ENCODE results near the gene ZNF211.
A peak's percentile ranks its signal among the peaks of the same experiment; 100 is the strongest.

ZNF211 gene

DNA sequence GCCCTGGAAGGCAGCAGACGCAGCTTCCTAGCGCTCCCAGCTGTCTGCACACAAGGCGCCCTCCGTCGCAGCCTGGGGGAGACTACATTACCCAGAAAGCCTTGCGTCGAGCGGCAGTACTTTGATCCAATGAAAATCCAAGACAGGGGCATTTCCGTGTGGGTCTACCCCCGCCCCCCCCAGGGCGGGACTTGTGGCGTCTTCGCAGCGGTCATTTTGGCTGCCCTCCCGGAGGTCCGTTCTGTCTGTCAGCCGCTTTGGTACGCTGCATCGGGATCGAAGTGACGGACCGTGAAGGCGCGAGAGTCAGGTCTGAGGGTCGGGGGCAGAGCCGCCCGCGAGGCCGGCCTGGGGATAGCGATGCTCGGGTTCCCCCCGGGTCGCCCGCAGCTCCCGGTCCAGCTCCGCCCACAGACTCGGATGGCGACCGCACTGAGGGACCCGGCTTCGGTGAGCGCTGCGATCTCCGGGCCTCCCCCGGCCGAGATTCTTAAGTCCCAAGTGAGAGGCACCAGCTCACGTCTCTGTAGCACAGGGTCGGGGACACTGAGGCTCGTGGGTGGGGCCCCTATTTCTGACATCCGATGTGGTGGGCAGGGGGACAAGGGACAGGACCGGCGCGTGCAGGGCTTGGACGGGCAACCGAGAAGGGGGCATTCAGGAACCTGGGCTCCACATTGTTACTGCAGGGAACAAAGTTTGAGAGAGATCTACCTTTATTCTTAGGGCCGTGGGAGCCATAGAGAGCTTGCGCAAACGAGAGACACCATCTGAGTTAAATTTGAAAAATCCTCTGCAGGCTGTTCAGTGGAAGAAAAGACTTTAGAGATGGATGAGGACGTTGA is at the start of gene ZNF211:
Gene ZNF211, plus strand, starts transcription at position 182 of the 845 bp plus-strand sequence. Its CDS starts 179 bp downstream, at position 361.
- DNase-seq (ENCODE audit: low read depth), result peak; percentile 95

GRCh38 chr19:57583521-57584416 is 49.2 kb upstream of the ZNF211 start, which contains the start of gene ZIK1:
Gene ZIK1, plus strand, starts transcription at chr19:57584145. Its CDS starts 212 bp downstream, at chr19:57584357.
- peak; percentile 94 for DNase-seq (ENCODE audit: low read depth)

DNA sequence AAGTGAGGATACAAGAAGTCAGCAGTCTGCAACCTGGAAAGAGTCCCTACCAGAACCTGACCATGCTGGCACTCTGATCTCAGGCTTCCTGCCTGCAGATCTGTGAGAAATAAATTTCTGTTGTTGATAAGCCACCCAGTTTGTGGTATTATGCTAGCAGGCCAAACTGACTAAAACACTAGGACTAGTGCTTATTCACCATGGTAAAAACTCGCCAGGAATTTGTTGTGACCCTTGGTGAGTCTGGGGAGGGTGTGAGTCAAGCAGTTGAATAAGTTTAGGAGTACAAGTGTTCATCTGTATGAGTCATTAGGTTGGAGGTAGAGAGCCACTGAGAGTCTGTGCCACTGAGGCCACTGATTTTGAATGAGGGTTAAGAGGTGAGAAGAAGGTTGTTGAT is 45.4 kb upstream of the ZNF211 start:
- DNase-seq (ENCODE audit: low read depth), result peak; percentile 80

GRCh38 chr19:57599377-57599760 is 33.6 kb upstream of the ZNF211 start:
- DNase-seq (ENCODE audit: low read depth), result no peak

DNA sequence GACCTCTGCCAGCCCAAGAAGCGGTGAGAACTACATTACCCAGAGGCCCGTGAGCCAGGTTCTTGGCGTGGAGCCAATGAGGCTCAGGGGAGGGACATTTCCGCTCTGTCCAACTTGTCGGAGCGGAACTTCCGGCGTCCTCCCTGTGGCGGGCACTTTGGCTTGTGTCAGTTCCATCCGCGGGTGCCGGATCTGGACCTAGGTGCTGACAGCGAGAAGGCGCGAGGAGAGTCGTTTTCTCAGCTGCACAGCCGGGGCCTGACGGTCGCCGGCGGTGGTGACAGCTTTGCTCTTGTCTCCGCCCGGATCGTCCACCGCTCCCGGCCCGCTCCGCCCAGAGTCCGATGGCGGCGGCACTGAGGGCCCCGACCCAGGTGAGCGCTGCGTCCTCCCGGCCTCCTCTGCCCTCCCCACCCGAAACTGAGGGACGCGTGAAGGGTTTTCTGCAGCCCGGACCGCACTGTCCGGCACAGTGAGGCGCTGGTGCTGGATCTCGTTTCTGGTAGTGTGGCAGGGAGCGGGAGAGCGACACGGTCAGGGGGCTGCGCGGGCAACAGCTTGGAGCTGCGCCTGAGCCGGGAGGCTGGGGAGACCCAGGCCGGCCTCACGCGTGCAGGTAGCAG is 33.1 kb upstream of the ZNF211 start, which contains the start of gene ZNF530:
Gene ZNF530, plus strand, starts transcription at position 125 of the 623 bp plus-strand sequence. CDS start 4,461 bp downstream, outside the sequence.
- peak; percentile 93 for DNase-seq (ENCODE audit: low read depth)

DNA sequence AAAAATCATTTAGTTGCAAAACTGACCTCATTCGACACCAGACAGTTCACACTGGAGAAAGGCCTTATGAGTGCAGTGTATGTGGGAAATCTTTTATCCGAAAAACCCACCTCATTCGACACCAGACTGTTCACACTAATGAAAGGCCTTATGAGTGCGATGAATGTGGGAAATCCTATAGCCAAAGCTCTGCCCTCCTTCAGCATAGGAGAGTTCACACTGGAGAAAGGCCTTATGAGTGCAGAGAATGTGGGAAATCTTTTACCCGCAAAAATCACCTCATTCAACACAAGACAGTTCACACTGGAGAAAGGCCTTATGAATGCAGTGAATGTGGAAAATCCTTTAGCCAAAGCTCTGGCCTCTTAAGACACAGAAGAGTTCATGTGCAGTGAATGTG is 26.0 kb upstream of the ZNF211 start:
- DNase-seq (ENCODE audit: low read depth), result no peak

DNA sequence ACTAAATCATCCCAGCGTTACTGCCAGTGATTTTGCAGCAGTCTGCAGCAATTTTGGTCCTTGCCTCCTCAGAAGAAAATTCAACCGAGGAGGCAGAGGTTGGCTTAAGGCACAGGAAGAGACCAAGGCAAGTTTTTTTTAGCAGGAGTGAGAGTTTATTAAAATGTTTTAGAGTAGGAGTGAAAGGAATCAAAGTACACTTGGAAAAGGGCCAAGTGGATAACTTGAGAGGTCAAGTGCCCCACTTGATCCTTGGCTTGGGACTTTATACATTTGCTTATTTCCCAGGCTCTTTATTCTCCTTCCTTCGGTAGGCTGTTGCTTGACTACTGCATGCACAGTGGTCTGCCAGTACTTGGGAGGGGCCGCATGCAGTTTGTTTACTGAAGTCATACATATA is 21.9 kb upstream of the ZNF211 start:
- no peak for DNase-seq (ENCODE audit: low read depth)

DNA sequence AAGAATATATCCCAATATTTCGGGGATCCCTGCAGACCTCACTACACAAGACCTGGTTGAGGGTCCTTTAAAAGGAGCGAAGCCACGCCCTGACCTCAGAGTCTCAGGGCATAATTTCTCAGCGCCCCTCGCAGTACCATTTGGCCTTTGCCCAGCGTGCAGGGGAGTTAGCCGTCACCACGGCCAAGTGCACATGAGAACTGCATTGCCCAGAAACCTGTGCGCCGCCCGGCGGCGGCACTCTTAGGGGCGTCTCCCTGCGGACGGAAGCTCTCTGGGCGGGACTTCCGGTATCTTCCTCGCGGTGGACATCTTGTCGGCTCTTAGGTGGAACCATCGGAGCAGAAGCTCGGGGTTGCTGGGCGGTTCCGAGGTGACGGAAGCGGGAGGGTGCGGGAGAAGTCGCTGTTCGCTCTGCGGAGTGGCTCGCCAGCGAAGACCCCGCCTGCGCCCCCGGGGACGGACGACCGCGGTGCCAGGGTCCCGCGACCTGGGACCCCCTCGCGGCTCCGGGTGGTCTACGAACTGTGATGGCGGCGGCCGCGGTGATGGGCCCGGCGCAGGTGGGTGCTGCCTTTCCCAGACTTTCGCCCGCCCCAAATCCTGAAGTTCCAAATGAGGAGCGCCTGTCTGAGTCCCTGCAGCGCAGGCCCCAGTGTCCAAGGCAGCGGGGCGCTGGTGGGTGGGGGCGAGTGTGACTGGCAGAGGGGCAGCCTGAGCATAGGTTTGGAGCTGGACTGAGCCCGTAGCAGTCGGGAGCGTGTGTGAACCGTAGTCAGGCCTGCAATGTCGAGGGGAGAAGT is 18.8 kb upstream of the ZNF211 start, which contains the start of gene ZNF134:
Gene ZNF134, plus strand, starts transcription at position 302 of the 803 bp plus-strand sequence. CDS start 5,227 bp downstream, outside the sequence.
- peak; percentile 90 for DNase-seq (ENCODE audit: low read depth)

GRCh38 chr19:57615346-57615745 is 17.6 kb upstream of the ZNF211 start:
- DNase-seq (ENCODE audit: low read depth), result no peak

- DNase-seq (ENCODE audit: low read depth), result peak; percentile 9
Observed at GRCh38 chr19:57620673-57621348, 12.2 kb upstream of the ZNF211 start.

DNA sequence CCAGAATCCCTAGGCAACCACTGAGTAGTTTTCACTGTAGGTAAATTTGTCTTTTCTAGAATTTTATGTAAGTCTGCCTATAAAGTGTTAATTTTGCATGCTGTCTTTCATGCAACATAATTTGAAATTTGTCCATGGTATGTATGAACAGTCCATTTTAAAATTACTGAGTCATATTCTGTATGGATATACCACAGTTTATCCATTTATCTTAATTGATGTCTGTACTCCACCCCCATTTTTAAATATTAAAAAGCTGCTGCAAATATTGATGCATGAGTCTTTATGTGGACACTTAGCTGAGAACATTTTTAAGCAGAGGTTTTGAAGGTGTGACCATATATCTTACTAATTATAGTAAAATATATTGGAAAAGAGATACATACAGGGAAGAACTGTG is 9.9 kb upstream of the ZNF211 start:
- no peak for DNase-seq (ENCODE audit: low read depth)

DNA sequence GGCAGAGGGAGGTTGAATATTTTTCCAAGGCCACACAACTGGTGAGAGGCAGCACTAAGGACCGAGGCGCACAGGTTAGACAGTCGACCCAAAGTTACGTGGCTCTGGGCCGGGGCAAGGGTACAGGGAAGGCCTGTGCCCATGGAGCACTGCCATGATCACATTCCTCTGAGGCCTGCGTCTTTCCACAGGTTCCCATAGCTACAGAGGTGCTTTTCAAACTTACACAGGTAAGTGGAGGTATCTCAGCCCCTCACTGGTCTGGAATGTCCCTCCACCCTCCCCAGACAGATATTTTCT is 814 bp downstream of the ZNF211 start:
- DNase-seq (ENCODE audit: low read depth), result no peak

GRCh38 chr19:57637379-57637778 is 4.4 kb downstream of the ZNF211 start:
- no peak for DNase-seq (ENCODE audit: low read depth)

DNA sequence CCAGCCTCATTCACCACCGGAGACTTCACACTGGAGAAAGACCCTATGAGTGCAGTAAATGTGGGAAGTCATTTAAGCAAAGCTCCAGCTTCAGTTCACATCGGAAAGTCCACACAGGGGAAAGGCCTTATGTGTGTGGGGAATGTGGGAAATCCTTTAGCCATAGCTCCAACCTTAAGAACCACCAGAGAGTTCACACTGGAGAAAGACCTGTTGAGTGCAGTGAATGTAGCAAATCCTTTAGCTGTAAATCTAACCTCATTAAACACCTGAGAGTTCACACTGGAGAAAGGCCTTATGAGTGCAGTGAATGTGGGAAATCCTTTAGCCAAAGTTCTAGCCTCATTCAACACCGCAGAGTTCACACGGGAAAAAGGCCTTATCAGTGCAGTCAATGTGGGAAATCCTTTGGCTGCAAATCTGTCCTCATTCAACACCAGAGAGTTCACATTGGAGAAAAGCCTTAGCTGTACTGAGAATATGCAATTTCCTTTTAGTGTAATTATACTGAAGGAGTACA is 8.8 kb downstream of the ZNF211 start:
- no peak for DNase-seq (ENCODE audit: low read depth)

DNA sequence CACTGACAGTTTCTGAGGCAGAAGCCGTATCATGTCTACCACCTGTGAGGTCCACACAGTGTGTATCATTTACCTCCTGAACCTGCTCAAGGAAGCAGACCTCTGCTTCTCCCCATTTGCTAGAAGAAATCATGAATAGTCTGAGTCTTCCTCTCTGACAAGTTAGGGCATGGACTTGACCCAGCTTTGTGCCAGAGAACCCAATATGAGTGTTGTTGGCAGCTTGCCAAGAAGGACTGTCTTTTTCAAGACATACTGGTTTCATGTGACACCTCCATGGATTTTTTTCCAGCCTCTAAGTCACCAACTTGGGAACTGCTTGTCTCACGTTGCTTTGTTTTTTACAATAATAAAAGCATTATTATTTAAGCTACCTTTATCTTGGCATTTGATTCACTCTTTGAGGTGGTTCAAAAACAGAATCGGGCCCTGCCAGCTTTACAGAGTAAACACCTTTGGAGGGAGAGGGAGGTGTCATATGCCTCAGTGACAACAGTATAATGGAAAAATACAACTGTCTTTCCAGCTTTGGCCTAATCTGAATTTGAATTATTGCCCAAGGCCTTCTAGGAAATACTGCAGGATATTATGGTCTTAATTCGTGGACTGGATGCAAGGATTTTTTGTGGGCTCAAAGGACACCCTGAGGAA is 9.6 kb downstream of the ZNF211 start:
- no peak for DNase-seq (ENCODE audit: low read depth)

DNA sequence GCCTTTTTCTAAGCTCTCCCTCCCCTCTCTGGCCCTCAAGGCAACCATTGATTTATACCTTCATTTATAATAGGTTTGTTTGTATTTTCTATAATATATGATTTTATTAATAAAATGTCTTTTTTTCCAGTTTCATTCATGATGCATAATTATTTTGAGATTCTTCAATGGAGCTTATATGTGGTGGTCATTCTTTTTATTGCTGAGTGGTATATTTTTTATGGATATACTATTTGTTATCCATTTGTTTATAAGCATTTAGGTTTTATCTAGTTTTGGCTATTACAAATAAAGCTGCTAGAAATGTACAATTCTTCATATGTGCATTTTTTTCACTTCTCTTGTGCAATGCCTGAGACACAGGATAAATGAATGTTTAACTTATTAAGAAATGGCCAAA is 10.8 kb downstream of the ZNF211 start:
- DNase-seq (ENCODE audit: low read depth), result no peak

DNA sequence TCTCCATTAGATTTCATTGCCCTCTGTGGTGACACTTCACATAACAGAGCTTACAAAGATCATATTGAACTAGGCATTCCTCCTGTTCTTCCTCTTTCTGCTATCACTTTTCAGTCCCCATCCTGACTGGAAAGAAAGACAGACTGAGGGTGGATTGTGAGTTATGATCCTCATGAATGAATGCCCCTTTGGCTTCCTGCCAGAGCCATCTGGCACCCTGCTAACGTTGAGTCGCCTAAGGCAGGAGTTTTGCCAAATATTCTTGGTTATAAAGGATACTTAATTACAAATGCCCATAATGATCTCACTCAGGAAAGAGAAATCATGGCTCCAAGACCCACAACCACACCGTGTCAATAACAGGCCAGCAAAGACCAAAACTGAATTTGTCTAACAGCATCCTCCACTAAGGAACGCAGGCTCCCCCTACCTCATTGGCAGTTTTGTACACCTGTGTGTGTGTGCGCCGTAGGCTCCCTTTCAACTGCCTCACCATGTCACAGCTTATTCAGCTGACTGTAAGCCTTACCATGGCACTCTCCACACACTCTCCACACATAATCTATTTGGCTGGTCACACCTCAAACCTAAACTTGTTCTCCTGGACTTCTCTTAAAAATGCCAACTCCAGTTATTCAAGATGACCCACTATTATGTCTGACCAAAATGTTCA is 15.5 kb downstream of the ZNF211 start:
- no peak for DNase-seq (ENCODE audit: low read depth)

GRCh38 chr19:57651654-57651996 is 18.7 kb downstream of the ZNF211 start:
- DNase-seq (ENCODE audit: low read depth), result no peak

GRCh38 chr19:57653689-57654088 is 20.7 kb downstream of the ZNF211 start:
- DNase-seq (ENCODE audit: low read depth), result no peak

DNA sequence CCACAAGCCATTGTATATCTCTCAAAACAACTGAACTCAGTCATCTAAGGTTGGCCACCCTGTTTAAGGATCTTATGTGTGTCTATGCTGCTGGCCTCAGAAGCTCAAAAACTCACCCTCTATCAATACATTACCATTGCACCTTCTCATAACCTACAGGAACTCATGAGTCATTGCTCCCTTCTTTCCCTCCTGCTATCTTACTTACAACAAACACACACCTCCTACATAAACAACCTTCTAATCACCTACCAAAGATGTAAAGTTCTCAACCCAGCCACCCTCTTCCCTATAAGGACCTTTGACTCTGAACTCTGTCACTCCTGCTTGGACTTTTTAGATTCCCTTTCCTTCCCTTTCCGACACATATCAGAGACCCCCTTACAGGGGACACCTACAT is 22.5 kb downstream of the ZNF211 start:
- DNase-seq (ENCODE audit: low read depth), result no peak

All from EH (cell line).